HTR-8/SVneo (cell line): ENCODE data around the gene SLCO1B3.
"Not testable (repeated sequence)": the region's sequence is repeated elsewhere in the genome, so short reads cannot be mapped to it uniquely, and the experiment has no call there.

ENCODE experiments used
- DNase-seq: peaks from one replicate; pipeline ENCODE4 v3.0.0; 2011; ENCODE audit warnings: low spot score, mixed read lengths; ENCODE audit not compliant: insufficient read length
- FAIRE-seq: peaks from 2 replicates; lab custom pipeline; 2011; peaks lifted over from hg19 to GRCh38; lab: Jason Lieb, UNC

SLCO1B3 gene, protein sequence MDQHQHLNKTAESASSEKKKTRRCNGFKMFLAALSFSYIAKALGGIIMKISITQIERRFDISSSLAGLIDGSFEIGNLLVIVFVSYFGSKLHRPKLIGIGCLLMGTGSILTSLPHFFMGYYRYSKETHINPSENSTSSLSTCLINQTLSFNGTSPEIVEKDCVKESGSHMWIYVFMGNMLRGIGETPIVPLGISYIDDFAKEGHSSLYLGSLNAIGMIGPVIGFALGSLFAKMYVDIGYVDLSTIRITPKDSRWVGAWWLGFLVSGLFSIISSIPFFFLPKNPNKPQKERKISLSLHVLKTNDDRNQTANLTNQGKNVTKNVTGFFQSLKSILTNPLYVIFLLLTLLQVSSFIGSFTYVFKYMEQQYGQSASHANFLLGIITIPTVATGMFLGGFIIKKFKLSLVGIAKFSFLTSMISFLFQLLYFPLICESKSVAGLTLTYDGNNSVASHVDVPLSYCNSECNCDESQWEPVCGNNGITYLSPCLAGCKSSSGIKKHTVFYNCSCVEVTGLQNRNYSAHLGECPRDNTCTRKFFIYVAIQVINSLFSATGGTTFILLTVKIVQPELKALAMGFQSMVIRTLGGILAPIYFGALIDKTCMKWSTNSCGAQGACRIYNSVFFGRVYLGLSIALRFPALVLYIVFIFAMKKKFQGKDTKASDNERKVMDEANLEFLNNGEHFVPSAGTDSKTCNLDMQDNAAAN

DNA sequence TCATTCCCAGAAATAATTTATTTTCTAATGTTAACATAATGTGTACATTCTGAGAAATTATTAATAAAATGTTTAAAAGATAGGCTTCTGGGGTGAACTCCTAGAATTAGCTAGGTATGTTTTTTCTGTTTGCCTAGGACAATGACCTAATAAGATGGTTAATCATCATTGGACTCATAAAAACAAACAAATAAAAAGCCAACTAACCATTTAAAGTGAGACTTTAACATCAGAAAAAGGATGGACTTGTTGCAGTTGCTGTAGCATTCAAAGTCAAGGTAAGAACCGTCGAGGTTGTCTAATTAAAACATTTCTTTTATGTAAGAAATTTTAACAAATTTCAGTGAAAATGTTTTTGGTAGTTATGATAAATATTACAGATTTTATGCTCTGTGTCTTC lies at the start of gene SLCO1B3:
TSS of gene SLCO1B3 (plus strand) at position 219 of the 400 bp plus-strand sequence. CDS start 5,034 bp downstream, outside the sequence.
- FAIRE-seq (no peak), DNase-seq (no peak)

DNA sequence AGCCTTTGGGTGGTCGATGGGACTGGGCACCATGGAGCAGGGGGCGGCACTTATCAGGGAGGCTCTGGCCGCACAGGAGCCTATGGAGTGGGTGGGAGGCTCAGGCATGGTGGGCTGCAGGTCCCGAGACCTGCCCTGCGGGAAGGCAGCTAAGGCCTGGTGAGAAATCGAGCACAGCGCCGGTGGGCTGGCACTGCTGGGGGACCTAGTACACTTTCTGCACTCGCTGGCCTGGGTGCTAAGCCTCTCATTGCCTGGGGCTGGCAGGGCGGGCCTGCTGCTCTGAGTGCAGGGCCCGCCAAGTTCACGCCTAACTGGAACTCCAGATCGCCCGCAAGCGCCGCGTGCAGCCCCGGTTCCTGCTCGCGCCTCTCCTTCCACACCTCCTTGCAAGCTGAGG lies 33.1 kb upstream of the SLCO1B3 start:
- FAIRE-seq: no peak

DNA sequence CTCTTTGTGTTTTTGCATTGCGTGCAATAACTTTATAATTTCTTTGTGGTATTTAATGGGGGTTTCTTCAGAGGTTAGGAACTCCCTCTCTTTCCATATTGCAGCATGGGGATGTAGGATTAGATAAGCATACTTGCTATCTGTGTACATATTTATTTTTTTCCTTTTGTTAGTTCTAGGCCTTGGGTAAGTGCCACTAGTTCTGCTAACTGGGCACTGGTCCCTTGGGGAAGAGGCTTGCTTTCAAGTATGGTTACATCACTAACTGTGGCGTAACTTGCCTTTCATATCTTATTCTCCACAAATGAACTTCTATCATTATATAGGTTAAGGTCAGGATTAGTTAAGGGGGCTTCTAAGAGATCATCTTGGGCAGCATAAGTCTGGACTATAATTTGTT lies 31.5 kb upstream of the SLCO1B3 start:
- DNase-seq (no peak), FAIRE-seq (no peak)

More for the DNA sequence above, 33.1 kb upstream of the SLCO1B3 start:
- no peak for DNase-seq

DNA sequence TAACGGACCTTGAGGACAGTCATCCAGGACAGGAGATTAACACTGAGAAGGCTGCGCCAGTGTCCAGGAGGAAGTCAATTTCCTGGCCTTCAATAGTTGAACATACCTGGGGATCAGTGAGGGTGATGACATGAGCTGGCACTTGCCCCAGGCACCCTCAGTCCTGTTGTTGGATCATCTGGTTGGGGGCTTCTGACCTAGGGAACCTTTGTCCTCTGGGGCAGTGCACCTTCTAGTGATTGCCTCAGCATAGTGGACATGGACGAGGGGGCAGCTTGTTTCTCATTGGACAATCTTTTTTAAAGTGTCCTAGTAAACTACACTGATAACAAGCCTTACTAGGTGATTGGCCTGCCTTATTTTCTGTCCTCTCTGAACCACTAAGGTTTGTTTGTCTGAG lies 30.5 kb upstream of the SLCO1B3 start:
- FAIRE-seq, DNase-seq: not testable (repeated sequence)

DNA sequence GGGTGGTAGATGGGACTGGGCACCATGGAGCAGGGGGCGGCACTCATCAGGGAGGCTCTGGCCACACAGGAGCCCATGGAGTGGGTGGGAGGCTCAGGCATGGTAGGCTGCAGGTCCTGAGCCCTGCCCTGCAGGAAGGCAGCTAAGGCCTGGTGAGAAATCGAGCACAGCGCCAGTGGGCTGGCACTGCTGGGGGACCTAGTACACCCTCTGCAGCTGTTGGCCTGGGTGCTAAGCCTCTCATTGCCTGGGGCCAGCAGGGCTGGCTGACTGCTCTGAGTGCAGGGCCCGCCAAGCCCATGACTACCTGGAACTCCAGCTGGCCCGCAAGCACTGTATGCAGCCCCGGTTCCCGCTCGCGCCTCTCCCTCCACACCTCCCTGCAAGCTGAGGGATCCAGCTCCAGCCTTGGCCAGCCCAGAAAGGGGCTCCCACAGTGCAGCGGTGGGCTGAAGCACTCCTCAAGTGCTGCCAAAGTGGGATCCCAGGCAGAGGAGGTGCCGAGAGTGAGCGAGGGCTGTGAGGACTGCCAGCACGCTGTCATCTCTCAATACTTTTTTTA lies 26.6 kb upstream of the SLCO1B3 start:
- DNase-seq, FAIRE-seq: not testable (repeated sequence)

DNA sequence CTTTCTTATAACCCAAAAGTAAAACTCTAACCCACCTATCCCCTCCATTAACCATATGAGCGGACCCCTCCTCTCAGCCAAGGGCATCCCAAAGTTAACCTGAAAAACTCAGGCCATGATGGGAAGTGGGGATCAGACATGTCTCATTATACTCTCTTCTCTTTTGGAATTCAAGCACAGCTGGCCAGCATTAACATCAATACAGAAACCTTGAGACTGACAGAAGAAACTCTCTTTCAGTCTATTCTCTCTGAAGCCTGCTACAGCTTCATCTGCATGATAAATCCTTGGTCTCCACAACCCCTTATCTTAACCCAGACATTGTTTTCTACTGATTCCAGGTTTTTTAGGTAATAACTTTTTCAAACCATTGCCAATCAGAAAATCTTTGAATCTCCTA lies 17.5 kb upstream of the SLCO1B3 start:
- FAIRE-seq: no peak

DNA sequence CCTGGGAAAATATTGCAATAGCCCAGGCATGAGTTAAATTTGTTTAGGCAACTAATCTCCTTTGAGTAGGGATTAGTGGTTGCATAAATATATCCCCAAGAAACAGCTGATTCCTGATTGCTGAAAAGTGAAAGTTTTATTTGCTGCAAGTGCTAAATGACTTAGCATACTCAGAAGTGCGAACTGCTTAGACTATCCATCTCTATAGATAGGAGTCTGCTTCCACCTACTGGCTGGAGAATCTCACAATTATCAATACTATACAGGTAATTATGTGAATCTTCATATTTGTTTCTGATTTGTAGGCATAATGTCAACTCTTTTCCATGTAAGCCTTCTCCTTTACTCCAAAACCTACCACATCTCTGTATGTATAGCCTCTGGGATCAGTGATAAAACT lies 12.0 kb upstream of the SLCO1B3 start:
- FAIRE-seq (no peak), DNase-seq (no peak)

More for the DNA sequence above, 17.5 kb upstream of the SLCO1B3 start:
- no peak for DNase-seq

DNA sequence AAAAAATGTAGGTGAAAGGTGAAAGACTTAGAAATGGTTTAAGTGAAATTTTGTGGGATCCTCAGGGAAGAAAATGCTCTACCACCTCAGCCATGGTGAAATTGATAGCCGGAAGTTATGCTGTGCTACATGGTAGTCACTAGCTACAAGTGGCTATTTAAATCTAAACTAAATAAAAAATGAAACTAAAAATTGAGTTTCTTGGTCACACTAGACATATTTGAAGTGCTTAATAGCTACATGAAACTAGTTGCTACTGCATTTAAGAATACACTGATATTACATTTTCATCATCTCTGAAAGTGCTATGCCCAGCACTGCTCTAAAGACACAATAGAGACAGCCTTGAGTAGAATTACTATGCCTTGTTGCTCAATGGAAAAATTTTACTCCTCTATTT lies 10.3 kb upstream of the SLCO1B3 start:
- FAIRE-seq (no peak), DNase-seq (no peak)

DNA sequence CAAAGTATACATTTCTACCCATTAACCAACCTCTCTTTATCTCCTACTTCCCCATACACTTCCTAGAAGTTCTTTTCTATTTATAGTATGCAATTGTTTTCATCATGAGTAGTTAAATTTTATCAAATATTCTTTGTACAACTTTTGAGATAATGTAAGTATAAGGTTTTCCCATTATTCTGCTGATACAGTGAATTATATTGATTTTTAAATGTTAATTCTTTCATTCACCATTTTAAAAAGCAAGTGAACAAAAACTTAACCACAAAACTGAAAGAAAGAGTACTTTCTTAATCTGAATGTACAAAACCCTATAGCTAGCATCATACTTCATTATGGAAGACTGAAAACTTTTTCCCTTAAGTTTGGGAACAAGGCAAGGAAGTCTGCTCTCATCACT lies 9.5 kb upstream of the SLCO1B3 start:
- no peak for DNase-seq
- no peak for FAIRE-seq

DNA sequence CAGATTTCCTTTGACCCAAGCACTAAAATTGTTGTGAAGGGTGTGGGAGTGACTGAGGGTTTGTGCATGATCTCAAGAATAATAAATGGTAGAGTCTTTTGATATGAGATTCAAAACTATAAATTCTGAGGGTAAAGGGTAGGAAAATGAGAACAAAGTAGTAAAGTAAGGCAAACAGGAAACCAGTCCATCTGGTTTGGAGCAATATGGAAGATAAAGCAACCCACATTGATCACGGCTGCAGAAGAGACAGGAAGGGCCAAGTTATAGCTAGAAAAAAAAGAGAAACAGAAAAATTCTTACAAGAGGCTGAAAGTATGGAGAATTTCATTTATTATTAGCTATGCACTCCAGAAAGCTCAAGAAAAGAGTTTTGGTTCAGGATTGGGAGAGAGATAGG lies 4.6 kb upstream of the SLCO1B3 start:
- FAIRE-seq: no peak
- DNase-seq: no peak

DNA sequence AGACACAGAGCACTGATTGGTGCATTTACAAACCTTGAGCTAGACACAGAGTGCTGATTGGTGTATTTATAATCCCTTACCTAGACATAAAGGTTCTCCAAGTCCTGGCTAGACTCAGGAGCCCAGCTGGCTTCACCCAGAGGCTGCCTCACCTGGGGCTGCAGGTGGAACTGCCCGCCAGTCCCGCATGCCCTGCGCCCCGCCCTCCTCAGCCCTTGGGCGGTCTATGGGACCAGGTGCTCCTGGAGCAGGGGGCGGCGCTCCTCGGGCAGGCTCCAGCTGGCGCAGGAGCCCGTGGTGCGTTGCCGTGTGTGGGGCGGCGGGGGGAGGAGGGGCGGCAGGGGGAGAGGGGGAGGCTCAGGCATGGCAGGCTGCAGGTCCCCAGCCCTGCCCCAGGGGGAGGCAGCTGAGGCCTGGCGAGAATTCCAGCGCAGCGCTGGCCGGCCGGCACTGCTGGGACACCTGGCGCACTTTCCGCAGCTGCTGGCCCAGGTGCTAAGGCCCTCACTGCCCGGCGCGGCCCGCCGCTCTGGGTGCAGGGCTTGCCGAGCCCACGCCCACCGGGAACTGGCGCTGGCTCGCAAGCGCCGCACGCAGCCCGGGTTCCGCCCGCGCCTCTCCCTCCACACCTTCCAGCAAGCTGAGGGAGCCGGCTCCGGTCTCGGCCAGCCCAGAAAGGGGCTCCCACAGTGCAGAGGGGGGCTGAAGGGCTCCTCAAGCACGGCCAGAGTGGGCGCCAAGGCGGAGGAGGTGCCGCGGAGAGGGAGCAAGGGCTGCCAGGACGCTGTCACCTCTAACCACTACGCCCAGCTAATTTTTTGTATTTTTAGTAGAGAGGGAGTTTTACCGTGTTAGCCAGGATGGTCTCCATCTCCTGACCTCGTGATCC lies 3.1 kb upstream of the SLCO1B3 start:
- FAIRE-seq (no peak), DNase-seq (no peak)

DNA sequence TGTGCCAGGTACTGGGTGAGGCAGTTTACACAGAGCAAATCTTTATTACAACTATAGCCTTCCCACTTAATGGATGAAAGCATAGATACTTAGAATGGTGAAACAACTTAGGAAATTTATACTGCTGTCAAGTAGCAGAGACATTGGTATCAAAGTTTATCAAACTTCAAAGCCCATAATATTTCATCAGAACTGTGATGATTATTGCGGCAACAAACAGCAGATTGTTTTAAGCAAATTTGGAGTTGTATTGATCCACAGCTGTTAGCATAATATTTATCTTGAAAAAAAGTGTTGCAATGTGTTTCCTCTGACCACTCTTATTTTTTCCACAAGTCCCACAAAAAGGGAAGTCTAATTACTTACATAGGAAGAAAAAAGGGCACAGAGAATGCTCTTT lies 2.0 kb upstream of the SLCO1B3 start:
- no peak for DNase-seq
- no peak for FAIRE-seq

DNA sequence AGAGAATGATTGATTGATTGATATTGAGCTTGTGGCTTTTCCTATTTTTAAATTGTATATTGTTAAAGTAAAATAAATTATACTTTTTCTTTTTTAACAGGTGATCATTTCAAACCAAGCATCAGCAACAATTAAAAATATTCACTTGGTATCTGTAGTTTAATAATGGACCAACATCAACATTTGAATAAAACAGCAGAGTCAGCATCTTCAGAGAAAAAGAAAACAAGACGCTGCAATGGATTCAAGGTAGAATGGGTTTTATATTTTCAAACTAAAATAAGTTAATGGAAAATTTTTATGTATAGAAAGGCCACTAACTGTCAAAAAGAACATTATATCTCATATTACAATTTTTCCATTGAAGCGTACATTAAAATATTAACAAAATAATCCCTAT lies 5.1 kb downstream of the SLCO1B3 start:
- no peak for FAIRE-seq
- DNase-seq: no peak

DNA sequence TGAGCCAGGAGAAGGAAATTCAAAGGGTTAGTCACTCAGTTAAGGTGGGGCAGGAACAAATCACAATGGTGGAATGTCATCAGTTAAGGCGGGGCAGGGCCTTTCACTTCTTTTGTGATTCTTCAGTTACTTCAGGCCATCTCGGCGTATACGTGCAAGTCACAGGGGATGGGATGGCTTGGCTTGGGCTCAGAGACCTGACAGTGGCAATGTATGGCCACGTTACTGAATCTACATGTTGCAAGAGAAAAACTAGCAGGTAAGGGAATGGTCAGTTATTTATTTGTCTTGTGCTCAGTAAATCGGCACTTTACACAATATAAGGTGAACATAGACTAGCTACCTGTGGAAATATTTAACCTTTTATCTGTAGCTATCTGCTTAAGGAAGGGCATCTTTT lies 11.9 kb downstream of the SLCO1B3 start:
- no peak for DNase-seq
- FAIRE-seq: no peak

DNA sequence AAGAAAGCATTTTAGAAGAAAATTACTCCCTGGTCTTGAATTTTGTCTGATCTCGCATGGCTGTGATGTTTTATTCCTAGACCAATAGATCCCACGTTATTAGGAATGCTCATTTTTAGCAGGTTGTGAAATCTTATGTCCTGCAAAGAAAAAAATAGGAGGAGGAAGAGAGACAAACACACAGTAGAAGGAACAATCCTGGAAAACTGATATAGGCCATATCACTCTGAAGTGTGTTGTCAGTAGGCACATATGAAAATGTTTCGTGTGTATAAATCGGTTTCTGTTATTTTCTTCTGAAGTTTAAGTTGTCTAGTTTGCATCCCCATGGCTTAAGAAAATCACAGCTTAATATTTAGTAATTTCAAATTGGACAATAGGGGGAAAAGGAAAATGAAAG lies 12.4 kb downstream of the SLCO1B3 start:
- FAIRE-seq: no peak

DNA sequence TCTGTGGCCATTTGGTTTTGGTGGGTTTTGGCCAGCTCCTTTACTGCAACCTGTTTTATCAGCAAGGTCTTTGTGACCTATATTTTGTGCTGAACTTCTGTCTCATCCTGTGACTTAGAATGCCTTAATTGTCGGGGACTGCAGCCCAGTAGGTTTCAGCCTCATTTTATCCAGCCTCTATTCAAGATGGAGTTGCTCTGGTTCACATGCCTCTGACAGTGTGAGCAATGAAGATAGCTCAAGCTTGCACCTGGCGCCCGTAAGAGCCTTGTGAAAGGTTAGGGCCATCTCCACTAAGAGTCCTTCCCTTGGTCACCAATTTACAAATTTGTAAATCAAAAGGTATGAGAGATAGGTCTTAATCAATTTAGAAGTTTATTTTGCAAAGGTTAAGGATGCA lies 19.4 kb downstream of the SLCO1B3 start:
- FAIRE-seq (no peak), DNase-seq (no peak)

More for the DNA sequence above, 12.4 kb downstream of the SLCO1B3 start:
- no peak for DNase-seq

DNA sequence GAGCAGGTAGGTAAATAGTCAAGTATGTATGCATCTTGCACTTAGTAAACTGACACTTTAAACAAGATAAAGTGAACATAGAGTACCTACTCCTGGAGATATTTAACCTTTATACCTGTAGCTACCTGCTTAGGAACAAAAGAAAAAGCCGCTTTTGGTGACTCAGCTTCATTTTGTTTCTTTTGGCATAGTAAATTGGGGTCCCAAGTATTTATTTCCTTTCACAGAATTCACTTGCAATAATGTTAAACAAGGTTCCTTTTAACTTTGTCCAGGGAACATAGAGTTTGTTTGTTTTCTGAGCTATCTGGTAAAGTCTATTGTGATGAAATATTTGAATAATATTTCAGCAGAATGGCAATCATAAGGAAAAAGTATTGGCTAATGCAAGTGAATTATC lies 20.0 kb downstream of the SLCO1B3 start:
- no peak for FAIRE-seq
- no peak for DNase-seq

DNA sequence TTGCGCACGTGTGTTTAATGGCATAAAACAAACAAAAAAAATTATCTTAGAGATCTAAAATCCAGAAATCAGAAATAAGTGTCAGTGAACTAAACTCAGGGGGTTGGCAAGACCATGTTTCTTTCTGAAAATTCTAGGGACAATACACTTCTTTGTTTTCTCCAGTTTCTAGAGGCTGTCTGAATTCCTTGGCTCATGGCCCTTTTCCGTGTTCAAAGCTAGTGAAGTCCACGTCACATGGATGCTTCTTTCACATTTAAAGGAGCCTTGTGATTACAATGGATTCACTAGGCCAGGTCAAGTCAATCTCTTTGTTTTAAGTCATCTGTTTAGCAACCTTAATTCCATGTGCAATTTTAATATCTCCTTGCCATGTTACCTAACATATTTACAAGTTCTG lies 22.4 kb downstream of the SLCO1B3 start:
- FAIRE-seq (no peak), DNase-seq (no peak)

DNA sequence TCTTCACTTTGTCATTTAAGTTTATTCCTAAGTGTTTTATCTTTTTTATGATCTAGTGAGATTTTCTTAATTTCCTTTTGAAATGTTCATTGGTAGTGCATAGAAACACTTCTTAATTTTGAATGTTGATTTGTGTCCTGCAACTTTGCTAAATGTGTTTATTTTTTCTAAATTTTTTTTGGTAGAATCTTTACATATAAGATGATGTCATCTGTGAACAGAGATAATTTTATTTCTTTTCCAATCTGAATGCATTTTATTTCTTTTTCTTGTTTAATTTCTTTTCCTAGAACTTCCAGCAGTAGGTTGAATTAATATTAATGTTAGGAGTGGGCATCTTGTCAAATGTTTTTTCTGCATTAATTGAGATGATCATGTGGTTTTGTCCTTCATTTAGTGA lies 42.1 kb downstream of the SLCO1B3 start:
- FAIRE-seq (no peak), DNase-seq (no peak)

DNA sequence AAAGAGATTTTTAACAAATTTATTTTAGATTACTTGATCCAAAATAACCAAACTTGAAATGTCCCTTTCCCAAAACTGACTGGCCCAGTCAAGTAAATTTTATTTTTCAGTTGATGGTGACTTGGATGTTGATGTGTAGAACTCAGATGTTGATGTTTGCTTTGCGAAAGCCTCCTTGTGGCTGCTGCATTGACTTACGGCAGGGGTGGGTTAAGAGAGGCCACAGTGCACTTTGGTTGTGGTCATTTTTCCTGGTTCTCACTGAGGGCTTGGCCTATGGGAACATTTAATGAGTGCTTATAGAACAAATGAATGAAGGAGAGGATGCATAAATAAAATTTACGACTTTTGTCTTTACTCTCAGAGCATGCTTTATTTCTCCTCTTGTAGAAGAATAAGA lies 52.6 kb downstream of the SLCO1B3 start:
- FAIRE-seq: no peak
- DNase-seq: no peak
